Body of pancreas (tissue), 4 donors: ENCODE measurements around the gene KRT38. TPM values are rescaled to one million over a fixed set of nuclear protein-coding genes. Genes with fewer than 3 reads are reported as not detected.

Experiments
- ATAC-seq: fragments of 150-250 bp; one replicate; pipeline ENCODE4 v1.9.1; 2016
- DNase-seq, 4 donors: peaks; one replicate each; pipeline ENCODE4 v3.0.0-alpha.2; 2019
- H3K27ac ChIP-seq, 4 donors: fragments of 200-600 bp; sonication (generic); 1 replicate in 3 of 4; 2 replicates in 1 of 4; pipeline versions ENCODE4 v1.5.1 to v1.6.1; 2016 to 2019; ENCODE audit warnings: mild to moderate bottlenecking in 1 of 4, mixed read lengths in 1 of 4, moderate library complexity in 1 of 4
- H3K27me3 ChIP-seq, 2 donors: fragments of 200-600 bp; sonication (generic); one replicate each; pipeline ENCODE4 v1.6.0; 2016; ENCODE audit warnings: mild to moderate bottlenecking in 1 of 2
- H3K36me3 ChIP-seq, 2 donors: fragments of 200-600 bp; sonication (generic); replicated peaks in 1 of 2; 2 replicates each; pipeline ENCODE4 v1.5.1; 2016; ENCODE audit warnings: low read depth in 2 of 2; ENCODE audit not compliant: insufficient read depth in 1 of 2
- H3K4me1 ChIP-seq: fragments of 200-600 bp; sonication (generic); one replicate; pipeline ENCODE4 v1.6.0; 2016
- H3K4me3 ChIP-seq, 2 donors: fragments of 200-600 bp; sonication (generic); 1 replicate in 1 of 2; 2 replicates in 1 of 2; pipeline ENCODE4 v1.5.1; 2016 to 2019
- H3K9me3 ChIP-seq, 3 donors: fragments of 200-600 bp; sonication (generic); 1 replicate in 2 of 3; 2 replicates in 1 of 3; pipeline ENCODE4 v1.5.1; 2016
- POLR2A ChIP-seq, 3 donors: fragments of 450-650 bp; IDR thresholded peaks; one replicate each; pipeline ENCODE4 v1.6.1; 2016; ENCODE audit warnings: antibody characterized with exemption in 3 of 3, mild to moderate bottlenecking in 2 of 3
- WGBS, 2 donors: methylation state at CpG; one replicate each; pipeline ENCODE4 v1.1.5; 2017; 5-methylcytosine and 5-hydroxymethylcytosine counted together
- intact Hi-C: fragments of 100-400 bp; cut with DNase I; formaldehyde crosslinking; loops from one replicate; pipeline ENCODE4 v1.15.1; 2023
- total RNA-seq, 2 donors: library from RNA; depleted of rRNA; stranded (reverse); fragments of >200 nt; gene quantifications; one replicate each; pipeline ENCODE4 v1.1.0, GENCODE V29; 2016
- TF ChIP-seq, protein P1 (sequence below), 7 experiments: fragments of 450-650 bp in 4 of 7; fragments of 200-600 bp in 3 of 7; sonication (generic) in 3 of 7; IDR thresholded peaks; one replicate each; pipeline ENCODE4 v1.5.1; 2016 to 2019; ENCODE audit warnings: antibody characterized with exemption in 7 of 7

The KRT38 gene
- total RNA-seq, 2 donors from 2014 or later: not detected

DNA sequence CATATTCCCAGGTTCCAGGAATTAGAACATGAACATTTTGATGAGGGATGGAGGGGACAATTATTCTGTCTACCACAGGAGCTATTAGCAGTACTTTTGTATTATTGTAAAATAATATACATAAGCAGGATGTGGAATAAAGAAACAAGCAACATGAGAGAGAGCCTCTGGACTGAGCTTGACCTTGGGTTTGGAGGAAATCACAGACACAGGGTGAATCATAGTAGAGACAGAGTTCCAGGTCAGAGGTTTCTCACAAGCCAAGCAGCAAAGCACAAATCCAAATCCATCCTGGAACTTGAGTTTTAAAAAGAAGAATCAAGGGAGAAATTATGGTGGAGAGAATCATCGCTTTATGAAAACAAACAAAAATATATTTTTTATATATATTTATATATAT lies 48.5 kb downstream of the KRT38 start:
- ATAC-seq: no peak
- intact Hi-C loops: no loop called here
- Histone ChIP-seq H3K27me3 (no peaks in the 10 kb centered on the region), H3K9me3 (no peaks in the 10 kb centered on the region), H3K36me3 (no peaks in the 10 kb centered on the region), H3K27ac (no peak overlapping the region), H3K4me3 (no peak overlapping the region), H3K4me1 (no peaks in the 10 kb centered on the region)
- DNase-seq: no peak
- TF ChIP-seq, protein P1, sequence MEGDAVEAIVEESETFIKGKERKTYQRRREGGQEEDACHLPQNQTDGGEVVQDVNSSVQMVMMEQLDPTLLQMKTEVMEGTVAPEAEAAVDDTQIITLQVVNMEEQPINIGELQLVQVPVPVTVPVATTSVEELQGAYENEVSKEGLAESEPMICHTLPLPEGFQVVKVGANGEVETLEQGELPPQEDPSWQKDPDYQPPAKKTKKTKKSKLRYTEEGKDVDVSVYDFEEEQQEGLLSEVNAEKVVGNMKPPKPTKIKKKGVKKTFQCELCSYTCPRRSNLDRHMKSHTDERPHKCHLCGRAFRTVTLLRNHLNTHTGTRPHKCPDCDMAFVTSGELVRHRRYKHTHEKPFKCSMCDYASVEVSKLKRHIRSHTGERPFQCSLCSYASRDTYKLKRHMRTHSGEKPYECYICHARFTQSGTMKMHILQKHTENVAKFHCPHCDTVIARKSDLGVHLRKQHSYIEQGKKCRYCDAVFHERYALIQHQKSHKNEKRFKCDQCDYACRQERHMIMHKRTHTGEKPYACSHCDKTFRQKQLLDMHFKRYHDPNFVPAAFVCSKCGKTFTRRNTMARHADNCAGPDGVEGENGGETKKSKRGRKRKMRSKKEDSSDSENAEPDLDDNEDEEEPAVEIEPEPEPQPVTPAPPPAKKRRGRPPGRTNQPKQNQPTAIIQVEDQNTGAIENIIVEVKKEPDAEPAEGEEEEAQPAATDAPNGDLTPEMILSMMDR (IDR thresholded peaks at IDR 0.05): no peak
- TF ChIP-seq POLR2A (IDR thresholded peaks at IDR 0.05): no peak
- WGBS, 2 donors: 98 to 100% methylated on average over 1 of the region's 1 CpG

DNA sequence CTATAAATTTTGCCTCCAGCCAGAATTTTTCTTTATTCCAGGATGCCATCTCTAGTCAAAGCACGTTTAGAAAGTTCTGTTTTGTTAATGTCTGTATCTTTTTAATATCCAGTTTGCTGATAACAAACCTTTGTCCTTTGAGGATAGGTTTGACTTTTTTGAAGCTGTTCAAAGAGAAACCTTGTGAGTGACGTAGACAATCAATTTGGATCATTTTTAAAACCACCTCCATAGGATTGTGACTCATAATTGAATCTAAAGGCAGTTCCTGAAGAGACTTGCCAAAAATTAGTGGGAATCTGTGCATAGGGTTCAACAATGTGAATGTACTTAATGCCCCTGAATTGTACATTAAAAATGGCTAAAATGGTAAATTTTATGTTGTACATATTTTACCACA lies 49.2 kb downstream of the KRT38 start:
- H3K4me3 ChIP-seq: no peak overlapping the region
- no peaks in the 10 kb centered on the region for H3K4me1 ChIP-seq
- H3K36me3 ChIP-seq: no peaks in the 10 kb centered on the region
- no peak for DNase-seq
- TF ChIP-seq, protein P1 (IDR thresholded peaks at IDR 0.05): no peak
- no peak for TF ChIP-seq POLR2A (IDR thresholded peaks at IDR 0.05)
- WGBS, 2 donors: 27 to 34% methylated on average over 2 of the region's 2 CpGs
- intact Hi-C loops: no loop called here
- H3K9me3 ChIP-seq: no peaks in the 10 kb centered on the region
- H3K27ac ChIP-seq: no peak overlapping the region
- H3K27me3 ChIP-seq: no peaks in the 10 kb centered on the region
- no peak for ATAC-seq

DNA sequence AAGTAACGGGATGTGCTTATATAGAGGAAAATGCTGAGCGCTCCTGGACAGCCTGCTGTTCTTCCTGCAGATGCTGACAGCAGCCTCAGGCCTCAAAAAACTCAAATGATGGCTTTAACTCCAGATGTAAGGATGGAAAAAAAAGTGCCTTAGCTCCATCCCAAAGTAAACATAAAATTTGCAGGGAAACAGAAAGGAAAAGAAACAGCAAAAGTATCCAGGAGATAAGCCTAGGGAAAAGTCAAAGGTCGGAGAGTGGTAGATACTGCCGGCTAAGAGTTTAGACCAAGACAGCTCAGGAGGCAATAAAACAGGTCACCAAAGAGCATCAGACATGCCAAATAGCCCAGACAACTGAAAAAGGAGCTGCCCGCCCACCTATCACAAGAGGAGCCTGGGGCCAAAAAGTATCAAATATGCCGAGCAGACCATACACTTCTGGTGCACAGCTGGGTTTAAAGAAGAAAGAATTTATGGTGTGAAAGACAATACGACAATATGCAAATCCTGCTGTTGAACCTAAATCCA lies 50.3 kb downstream of the KRT38 start:
- DNase-seq (no peak), ATAC-seq (no peak)
- TF ChIP-seq POLR2A (IDR thresholded peaks at IDR 0.05): no peak
- TF ChIP-seq, protein P1 (IDR thresholded peaks at IDR 0.05): no peak
- Histone ChIP-seq H3K4me3 (no peak overlapping the region), H3K27me3 (no peaks in the 10 kb centered on the region), H3K4me1 (no peaks in the 10 kb centered on the region), H3K9me3 (no peaks in the 10 kb centered on the region), H3K36me3 (no peaks in the 10 kb centered on the region), H3K27ac (no peak overlapping the region)
- intact Hi-C loops: no loop called here
- WGBS, 2 donors: 63 to 68% methylated on average over 7 of the region's 7 CpGs

DNA sequence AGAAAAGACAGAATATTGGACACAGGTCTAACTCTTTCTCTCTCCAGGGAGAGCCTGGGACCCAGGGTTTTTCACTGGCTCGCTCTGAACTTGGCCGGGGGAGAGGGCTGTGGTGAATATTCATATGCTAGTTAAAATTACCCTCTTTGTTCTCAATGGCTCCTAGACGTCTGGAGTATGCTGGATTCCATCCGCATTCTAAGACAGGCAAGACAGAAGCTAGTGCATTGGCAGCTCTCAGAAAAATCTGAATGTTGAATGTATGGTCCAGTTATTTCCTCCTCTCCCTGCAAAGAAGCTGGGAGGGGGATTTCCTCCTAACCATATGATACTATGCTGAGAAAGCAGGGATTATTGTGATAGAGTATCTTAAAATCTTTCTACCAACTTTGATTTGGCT lies 53.1 kb downstream of the KRT38 start:
- WGBS, 2 donors: 48 to 65% methylated on average over 4 of the region's 4 CpGs
- no peak for TF ChIP-seq POLR2A (IDR thresholded peaks at IDR 0.05)
- TF ChIP-seq, protein P1 (IDR thresholded peaks at IDR 0.05): no peak
- DNase-seq (no peak), ATAC-seq (no peak)
- intact Hi-C loops: no loop called here
- no peaks in the 10 kb centered on the region for H3K27me3 ChIP-seq
- no peaks in the 10 kb centered on the region for H3K4me1 ChIP-seq
- no peak overlapping the region for H3K27ac ChIP-seq
- H3K9me3 ChIP-seq: no peaks in the 10 kb centered on the region
- no peak overlapping the region for H3K4me3 ChIP-seq
- no peaks in the 10 kb centered on the region for H3K36me3 ChIP-seq

DNA sequence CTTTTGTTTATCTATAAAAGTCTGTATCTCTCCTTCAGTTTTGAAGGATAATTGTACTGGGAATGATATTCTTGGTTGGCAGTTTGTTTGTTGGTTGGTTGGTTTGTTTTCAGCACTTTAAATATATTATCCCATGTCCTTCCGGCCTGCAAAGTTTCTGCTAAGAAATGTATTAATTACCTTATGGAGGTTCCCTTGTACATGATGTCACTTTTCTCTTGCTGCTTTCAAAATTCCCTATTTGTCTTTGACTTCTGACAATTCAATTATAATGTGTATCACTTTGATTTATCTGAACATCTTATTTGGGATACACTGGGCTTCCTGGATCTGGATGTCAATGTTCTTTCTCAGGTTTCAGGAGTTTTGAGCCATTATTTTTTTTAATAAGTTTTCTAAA lies 54.6 kb downstream of the KRT38 start:
- Histone ChIP-seq H3K27me3 (no peaks in the 10 kb centered on the region), H3K4me1 (no peaks in the 10 kb centered on the region), H3K36me3 (no peaks in the 10 kb centered on the region), H3K4me3 (no peak overlapping the region), H3K27ac (no peak overlapping the region), H3K9me3 (no peaks in the 10 kb centered on the region)
- no peak for TF ChIP-seq POLR2A (IDR thresholded peaks at IDR 0.05)
- TF ChIP-seq, protein P1 (IDR thresholded peaks at IDR 0.05): no peak
- intact Hi-C loops: no loop called here
- ATAC-seq (no peak), DNase-seq (no peak)
- WGBS, 2 donors: 94 to 97% methylated on average over 1 of the region's 1 CpG
